C4-2B (cell line): ENCODE data around the gene EPB41.

Source experiments
- H3K27ac ChIP-seq: fragments of 450-650 bp; 2 replicates; pipeline ENCODE4 v1.5.1; 2017
- ZFX ChIP-seq: fragments of 450-650 bp; IDR thresholded peaks from 2 replicates; pipeline ENCODE4 v1.6.1; 2017
- TF ChIP-seq, protein P1 (sequence below): fragments of 450-650 bp; conservative IDR thresholded peaks from 2 replicates; pipeline ENCODE4 v1.5.1; 2017; ENCODE audit warnings: mild to moderate bottlenecking

Gene EPB41

DNA sequence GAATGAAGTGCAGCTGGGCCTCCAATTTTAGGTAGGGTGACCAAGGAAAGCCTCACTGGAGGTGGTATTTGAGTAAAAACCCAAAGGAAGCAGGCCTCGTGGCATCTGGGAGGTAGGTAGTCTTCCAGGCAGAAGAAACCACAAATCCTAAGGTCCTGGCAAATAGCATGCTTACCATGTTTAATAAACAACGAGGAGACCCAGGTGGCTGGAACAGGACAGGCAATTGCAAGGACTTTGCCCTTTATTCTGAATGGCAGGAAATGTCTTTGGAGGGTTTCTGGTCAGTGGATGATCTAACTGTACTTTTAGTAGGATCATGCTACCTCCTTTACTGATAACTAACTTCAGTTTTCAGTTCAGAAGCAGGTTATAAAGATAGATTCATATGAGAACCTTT, 52.2 kb downstream of the EPB41 start:
- TF ChIP-seq, protein P1, sequence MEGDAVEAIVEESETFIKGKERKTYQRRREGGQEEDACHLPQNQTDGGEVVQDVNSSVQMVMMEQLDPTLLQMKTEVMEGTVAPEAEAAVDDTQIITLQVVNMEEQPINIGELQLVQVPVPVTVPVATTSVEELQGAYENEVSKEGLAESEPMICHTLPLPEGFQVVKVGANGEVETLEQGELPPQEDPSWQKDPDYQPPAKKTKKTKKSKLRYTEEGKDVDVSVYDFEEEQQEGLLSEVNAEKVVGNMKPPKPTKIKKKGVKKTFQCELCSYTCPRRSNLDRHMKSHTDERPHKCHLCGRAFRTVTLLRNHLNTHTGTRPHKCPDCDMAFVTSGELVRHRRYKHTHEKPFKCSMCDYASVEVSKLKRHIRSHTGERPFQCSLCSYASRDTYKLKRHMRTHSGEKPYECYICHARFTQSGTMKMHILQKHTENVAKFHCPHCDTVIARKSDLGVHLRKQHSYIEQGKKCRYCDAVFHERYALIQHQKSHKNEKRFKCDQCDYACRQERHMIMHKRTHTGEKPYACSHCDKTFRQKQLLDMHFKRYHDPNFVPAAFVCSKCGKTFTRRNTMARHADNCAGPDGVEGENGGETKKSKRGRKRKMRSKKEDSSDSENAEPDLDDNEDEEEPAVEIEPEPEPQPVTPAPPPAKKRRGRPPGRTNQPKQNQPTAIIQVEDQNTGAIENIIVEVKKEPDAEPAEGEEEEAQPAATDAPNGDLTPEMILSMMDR, result no peak
- no peak for TF ChIP-seq ZFX
- H3K27ac ChIP-seq, result no peak overlapping the region

DNA sequence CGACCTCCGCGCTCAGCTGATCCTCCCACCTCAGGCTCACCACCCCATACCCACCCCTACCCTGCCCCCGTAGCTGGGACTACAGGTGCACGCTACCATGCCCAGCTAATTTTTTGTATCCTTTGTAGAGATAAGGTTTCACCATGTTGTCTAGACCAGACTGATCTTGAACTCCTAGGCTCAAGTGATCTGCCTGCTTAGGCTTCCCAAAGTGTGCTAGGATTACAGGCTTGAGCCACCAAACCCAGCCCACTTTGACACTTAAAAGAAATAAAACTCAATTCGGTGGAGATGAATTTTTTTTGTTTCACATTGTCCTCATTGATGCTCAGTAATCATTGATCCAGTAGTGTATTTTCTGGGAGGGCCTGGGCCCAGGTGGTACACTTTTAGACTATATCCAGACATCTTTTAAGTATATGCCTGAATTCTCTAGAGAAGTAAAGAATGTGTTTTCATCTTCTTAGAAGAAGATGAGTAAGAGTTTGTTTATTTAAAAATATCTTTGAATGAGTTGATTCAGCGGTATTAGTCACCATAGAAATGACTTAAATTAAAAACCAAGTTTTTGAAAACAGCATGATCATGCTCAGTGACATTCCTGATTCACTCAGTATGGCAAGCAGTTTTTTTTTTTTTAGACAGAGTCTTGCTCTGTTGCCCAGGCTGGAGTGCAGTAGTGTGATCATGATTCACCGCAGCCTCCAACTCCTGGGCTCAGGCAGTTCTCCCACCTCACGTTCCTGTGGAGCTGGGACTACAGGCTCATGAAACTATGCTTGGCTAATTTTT, 57.8 kb downstream of the EPB41 start:
- H3K27ac ChIP-seq, result no peak overlapping the region

DNA sequence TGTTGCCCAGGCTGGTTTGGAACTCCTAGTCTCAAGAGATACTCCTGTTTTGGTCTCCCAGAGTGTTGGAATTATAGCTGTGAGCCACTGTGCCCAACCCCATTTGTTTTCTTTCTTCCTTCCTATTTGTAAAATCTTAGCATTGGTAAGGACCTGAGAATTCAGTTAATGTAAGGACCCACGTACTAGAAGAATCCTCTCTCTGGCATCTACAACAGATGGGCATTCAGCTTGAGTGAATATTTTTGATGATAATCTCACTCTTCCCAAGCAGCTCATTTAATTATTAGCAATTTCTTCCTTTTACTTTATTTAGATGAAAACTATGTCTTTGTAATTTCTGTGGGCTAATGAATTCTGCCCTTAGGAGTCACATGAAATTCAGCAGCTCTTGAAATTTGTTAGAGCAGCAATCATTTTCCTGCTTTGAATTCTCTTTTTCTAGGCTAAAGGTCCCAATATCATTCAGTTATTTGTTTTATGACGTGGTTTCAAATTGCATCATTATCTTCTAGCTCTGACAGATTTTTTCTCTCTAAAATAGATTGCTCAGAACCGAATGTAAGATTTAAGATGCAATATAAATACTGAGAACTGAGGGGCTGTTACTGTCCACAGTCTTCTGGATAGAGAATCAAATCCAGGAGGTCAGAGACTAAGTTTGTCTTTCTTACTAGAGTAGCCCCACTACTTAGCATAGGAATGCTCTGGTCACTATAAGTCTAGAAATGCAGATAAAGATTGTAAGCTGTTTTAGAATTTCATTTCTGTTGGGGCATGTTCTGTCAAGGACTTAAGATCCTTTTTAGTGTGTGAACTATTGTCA, 59.4 kb downstream of the EPB41 start:
- TF ChIP-seq ZFX, result no peak
- TF ChIP-seq, protein P1, result no peak
- H3K27ac ChIP-seq, result no peak overlapping the region

More for the DNA sequence above, 57.8 kb downstream of the EPB41 start:
- TF ChIP-seq ZFX, result no peak
- TF ChIP-seq, protein P1, result no peak

DNA sequence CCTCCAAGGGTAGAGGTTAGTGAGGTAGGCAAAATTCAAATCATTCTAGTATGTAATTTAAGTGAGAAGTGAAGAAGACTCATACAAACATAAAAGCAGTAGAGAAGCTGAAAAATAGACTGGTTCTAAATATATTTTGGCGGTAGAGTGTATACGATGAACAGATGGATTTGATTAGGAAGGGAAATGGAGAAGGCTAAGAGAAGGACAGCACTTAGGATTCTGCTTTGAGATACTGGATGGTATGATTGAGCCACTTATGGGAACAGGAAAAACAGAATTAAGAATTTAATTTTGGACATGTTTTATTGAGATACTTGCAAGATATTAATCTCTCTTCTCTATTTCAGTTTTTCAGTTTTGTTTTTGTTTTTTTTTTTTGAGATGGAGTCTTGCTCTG, 60.1 kb downstream of the EPB41 start:
- H3K27ac ChIP-seq, result no peak overlapping the region
- no peak for TF ChIP-seq ZFX
- TF ChIP-seq, protein P1, result no peak

DNA sequence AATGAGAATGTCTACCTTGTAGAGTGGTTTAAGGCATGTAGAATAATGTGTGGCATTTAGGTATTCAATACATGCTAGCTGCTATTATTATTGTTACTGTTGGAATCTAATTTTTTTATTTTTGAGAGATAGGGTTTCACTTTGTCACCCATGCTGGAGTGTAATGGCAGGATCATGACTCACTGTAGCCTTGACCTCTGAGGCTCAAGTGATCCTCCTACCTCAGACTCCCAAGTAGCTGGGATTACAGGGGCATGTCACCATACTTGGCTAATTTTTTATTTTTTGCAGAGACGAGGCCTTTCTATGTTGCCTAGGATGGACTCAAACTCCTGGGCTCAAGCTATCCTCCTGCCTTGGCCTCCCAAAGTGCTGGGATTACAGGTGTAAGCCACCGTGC, 61.9 kb downstream of the EPB41 start:
- TF ChIP-seq, protein P1, result no peak
- no peak for TF ChIP-seq ZFX
- no peak overlapping the region for H3K27ac ChIP-seq

DNA sequence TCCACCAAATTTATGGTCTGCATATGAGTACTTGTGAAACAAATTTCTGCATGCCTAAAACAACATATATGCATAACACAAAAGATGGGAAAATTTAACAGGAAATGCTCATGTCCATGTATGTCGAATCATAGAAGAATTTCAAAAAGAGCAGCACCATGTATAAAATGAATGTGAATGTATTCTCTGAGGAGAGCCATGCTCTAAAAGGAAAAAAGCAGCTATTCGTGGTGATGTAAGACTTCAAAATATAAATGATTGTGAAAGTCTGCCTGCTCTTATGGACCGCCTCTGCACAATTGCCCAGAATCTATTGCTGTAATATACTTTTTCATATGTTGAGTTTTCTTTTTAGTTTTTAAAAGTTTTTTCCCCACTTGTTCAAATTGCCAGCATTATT, 66.8 kb downstream of the EPB41 start:
- no peak overlapping the region for H3K27ac ChIP-seq
- TF ChIP-seq ZFX, result no peak
- TF ChIP-seq, protein P1, result no peak

DNA sequence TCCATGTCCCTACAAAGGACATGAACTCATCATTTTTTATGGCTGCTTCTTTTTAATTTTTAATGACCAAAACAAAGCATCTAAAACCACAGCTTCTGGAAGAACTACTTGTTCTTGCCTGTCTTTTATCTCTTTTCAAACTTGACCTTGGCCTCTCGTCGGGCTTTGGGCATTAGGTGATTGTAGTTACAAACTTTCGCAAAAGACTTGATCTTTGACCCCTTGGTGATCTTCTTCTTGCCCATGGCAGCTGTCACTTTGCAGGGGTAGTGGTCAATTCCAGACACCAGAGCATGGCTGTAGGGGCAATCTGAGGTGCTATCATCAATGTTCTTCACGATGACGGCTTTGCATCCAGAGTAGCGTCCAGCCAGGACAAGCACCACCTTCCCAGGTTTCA, 67.8 kb downstream of the EPB41 start:
- H3K27ac ChIP-seq, result no peak overlapping the region

More for the DNA sequence above, 67.8 kb downstream of the EPB41 start:
- TF ChIP-seq, protein P1, result no peak
- TF ChIP-seq ZFX, result no peak
